Lower leg skin (tissue), 4 donors: ENCODE data around the gene PLEKHH2. TPM values are rescaled to one million over a fixed set of nuclear protein-coding genes. Genes with fewer than 3 reads are reported as not detected.

ENCODE experiments used
- DNase-seq, 2 donors: peaks; one replicate each; pipeline ENCODE4 v3.0.0-alpha.2; 2019; ENCODE audit warnings: low spot score in 2 of 2
- H3K4me3 ChIP-seq: fragments of 200-600 bp; sonication (generic); 2 replicates; pipeline ENCODE4 v1.5.1; 2017; ENCODE audit warnings: mild to moderate bottlenecking, low read depth; ENCODE audit not compliant: poor library complexity, severe bottlenecking
- CTCF ChIP-seq, 3 donors: fragments of 450-650 bp; IDR thresholded peaks; one replicate each; pipeline ENCODE4 v1.5.1; 2016; ENCODE audit warnings: antibody characterized with exemption in 3 of 3, mild to moderate bottlenecking in 3 of 3, moderate library complexity in 2 of 3
- POLR2A ChIP-seq, 2 donors: fragments of 450-650 bp; IDR thresholded peaks; one replicate each; pipeline ENCODE4 v1.6.1; 2016 to 2017; ENCODE audit warnings: antibody characterized with exemption in 2 of 2, mild to moderate bottlenecking in 1 of 2, moderate library complexity in 1 of 2
- WGBS, 2 donors: methylation state at CpG; one replicate each; pipeline ENCODE4 v1.1.5; 2018; 5-methylcytosine and 5-hydroxymethylcytosine counted together
- intact Hi-C: fragments of 100-400 bp; cut with DNase I; formaldehyde crosslinking; loops from one replicate; pipeline ENCODE4 v1.15.0; 2023; ENCODE audit warnings: low total_unique reads
- total RNA-seq, 4 donors: library from RNA; depleted of rRNA; stranded (reverse); fragments of >200 nt; gene quantifications; one replicate each; pipeline ENCODE4 v1.1.0, GENCODE V29; 2016

The PLEKHH2 gene
- total RNA-seq, 4 donors from 2014 or later: 10.4 to 17.6 (median 15.4) TPM

GRCh38 chr2:43707255-43708015 is 70.4 kb downstream of the PLEKHH2 start:
- intact Hi-C loops: no loop called here
- H3K4me3 ChIP-seq: no peak overlapping the region
- TF ChIP-seq POLR2A (IDR thresholded peaks at IDR 0.05): no peak
- TF ChIP-seq CTCF (IDR thresholded peaks at IDR 0.05): no peak
- peak; percentile 60 to 89 for DNase-seq
- WGBS, 2 donors: 24 to 41% methylated on average over 7 of the region's 7 CpGs

- intact Hi-C loops: no loop called here
- 93 to 95% methylated on average over 6 of the region's 6 CpGs for WGBS, 2 donors
- DNase-seq: no peak
- H3K4me3 ChIP-seq: no peak overlapping the region
- TF ChIP-seq CTCF (IDR thresholded peaks at IDR 0.05) (no peak), POLR2A (IDR thresholded peaks at IDR 0.05) (no peak)
These were observed 71.1 kb downstream of the PLEKHH2 start for GRCh38 chr2:43708178-43708577.

- TF ChIP-seq POLR2A (IDR thresholded peaks at IDR 0.05) (no peak), CTCF (IDR thresholded peaks at IDR 0.05) (no peak)
- DNase-seq: no peak
- intact Hi-C loops: no loop called here
These were observed 71.8 kb downstream of the PLEKHH2 start for GRCh38 chr2:43708891-43709290.

GRCh38 chr2:43710866-43711265 is 73.8 kb downstream of the PLEKHH2 start:
- TF ChIP-seq POLR2A (IDR thresholded peaks at IDR 0.05): no peak
- no peak for TF ChIP-seq CTCF (IDR thresholded peaks at IDR 0.05)
- intact Hi-C loops: no loop called here
- DNase-seq: no peak
- H3K4me3 ChIP-seq: no peak overlapping the region

More at GRCh38 chr2:43708891-43709290, 71.8 kb downstream of the PLEKHH2 start:
- no peak overlapping the region for H3K4me3 ChIP-seq

GRCh38 chr2:43714164-43714563 is 77.1 kb downstream of the PLEKHH2 start:
- WGBS, 2 donors: 29 to 59% methylated on average over 2 of the region's 2 CpGs
- intact Hi-C loops: no loop called here
- no peak for DNase-seq
- no peak overlapping the region for H3K4me3 ChIP-seq
- TF ChIP-seq POLR2A (IDR thresholded peaks at IDR 0.05): no peak
- no peak for TF ChIP-seq CTCF (IDR thresholded peaks at IDR 0.05)
